ENCODE data around the gene CIROP. TPM values are rescaled to one million over a fixed set of nuclear protein-coding genes. Genes with fewer than 3 reads are reported as not detected.

The CIROP gene
- total RNA-seq, 4 donors from 2014 or later, result 0.19 TPM; not detected in 3

GRCh38 chr14:23099212-23099861 is 5.5 kb downstream of the CIROP start:
- Histone ChIP-seq H3K4me3 (no peak overlapping the region), H3K4me1 (peaks cover 17 to 28% (median 19%) of the 10 kb centered on the region in 4 donors), H3K27ac (replicated peaks in 1 of 4) (peak overlapping the region in 1 of 4 donors; percentile 26), H3K27me3 (no peaks in the 10 kb centered on the region), H3K36me3 (peaks cover 0 to 23% (median 20%) of the 10 kb centered on the region in 4 donors), H3K9me3 (no peaks in the 10 kb centered on the region)
- no peak for TF ChIP-seq EP300 (IDR thresholded peaks at IDR 0.05)
- TF ChIP-seq POLR2A (IDR thresholded peaks at IDR 0.05; ENCODE audit: low read depth), result no peak
- DNase-seq (ENCODE audit: extremely low spot score), result no peak
- intact Hi-C loops (cut with DNase I), result no loop called here
- WGBS, result 93% methylated on average over 10 of the region's 10 CpGs

GRCh38 chr14:23097786-23098185 is 7.0 kb downstream of the CIROP start:
- DNase-seq (ENCODE audit: extremely low spot score), result no peak
- H3K27me3 ChIP-seq, result no peaks in the 10 kb centered on the region
- no peak for TF ChIP-seq POLR2A (IDR thresholded peaks at IDR 0.05; ENCODE audit: low read depth)
- no peak for TF ChIP-seq POLR2AphosphoS5 (IDR thresholded peaks at IDR 0.05)
- TF ChIP-seq CTCF (IDR thresholded peaks at IDR 0.05), result no peak
- TF ChIP-seq EP300 (IDR thresholded peaks at IDR 0.05), result no peak
- no peak overlapping the region for H3K27ac ChIP-seq (replicated peaks in 1 of 4)
- WGBS, result 87% methylated on average over 7 of the region's 7 CpGs
- no peaks in the 10 kb centered on the region for H3K9me3 ChIP-seq
- H3K36me3 ChIP-seq, result peaks cover 0 to 27% (median 24%) of the 10 kb centered on the region in 4 donors
- H3K4me1 ChIP-seq, result peaks cover 30 to 42% (median 33%) of the 10 kb centered on the region in 4 donors
- intact Hi-C loops (cut with DNase I), result no loop called here
- H3K4me3 ChIP-seq, result no peak overlapping the region

- Histone ChIP-seq H3K36me3 (peaks cover 11 to 50% (median 46%) of the 10 kb centered on the region in 4 donors), H3K4me1 (peaks cover 39 to 59% (median 50%) of the 10 kb centered on the region in 4 donors), H3K27me3 (no peaks in the 10 kb centered on the region), H3K9me3 (no peaks in the 10 kb centered on the region), H3K27ac (replicated peaks in 1 of 4) (peak within 1 kb of the TSS; percentile 93 to 100 (median 95)), H3K4me3 (peak within 1 kb of the TSS; percentile 67 to 87 (median 86))
- DNase-seq (ENCODE audit: extremely low spot score), result peak; percentile 100
- under 1% methylated on average over 40 of the region's 46 CpGs for WGBS
- intact Hi-C loops (cut with DNase I), result no loop called here
- TF ChIP-seq CTCF (IDR thresholded peaks at IDR 0.05) (peak in 1 of 3 experiments; percentile 4), POLR2A (IDR thresholded peaks at IDR 0.05; ENCODE audit: low read depth) (peak; percentile 73), POLR2AphosphoS5 (IDR thresholded peaks at IDR 0.05) (peak; percentile 85 to 93), EP300 (IDR thresholded peaks at IDR 0.05) (no peak)
These were observed 9.3 kb downstream of the CIROP start, which contains the start of gene C14orf119 for GRCh38 chr14:23095196-23096108. Gene C14orf119 (plus strand): TSS chr14:23095505. CDS start chr14:23097659, 2,154 bp downstream.

GRCh38 chr14:23094666-23095195 is 10.1 kb downstream of the CIROP start, which contains the start of gene ACIN1:
Gene ACIN1 (minus strand): TSS chr14:23095136. CDS start chr14:23095112, 24 bp downstream.
- Histone ChIP-seq H3K4me3 (peak within 1 kb of the TSS; percentile 67 to 87 (median 86)), H3K9me3 (no peaks in the 10 kb centered on the region), H3K27ac (replicated peaks in 1 of 4) (peak within 1 kb of the TSS; percentile 93 to 100 (median 95)), H3K36me3 (peaks cover 18 to 57% (median 53%) of the 10 kb centered on the region in 4 donors), H3K27me3 (no peaks in the 10 kb centered on the region), H3K4me1 (peaks cover 39 to 59% (median 52%) of the 10 kb centered on the region in 4 donors)
- 0% methylated on average over 12 of the region's 55 CpGs for WGBS
- intact Hi-C loops (cut with DNase I), result no loop called here
- no peak for TF ChIP-seq EP300 (IDR thresholded peaks at IDR 0.05)
- peak in 1 of 2 donors; percentile 86 for TF ChIP-seq POLR2AphosphoS5 (IDR thresholded peaks at IDR 0.05)
- peak in 1 of 3 experiments; percentile 5 for TF ChIP-seq CTCF (IDR thresholded peaks at IDR 0.05)
- TF ChIP-seq POLR2A (IDR thresholded peaks at IDR 0.05; ENCODE audit: low read depth), result peak; percentile 59
- DNase-seq (ENCODE audit: extremely low spot score), result peak; percentile 95
